ENCODE data around the gene MRO. TPM values are rescaled to one million over a fixed set of nuclear protein-coding genes. Genes with fewer than 3 reads are reported as not detected.
"Not testable (repeated sequence)": the region's sequence is repeated elsewhere in the genome, so short reads cannot be mapped to it uniquely, and the experiment has no call there.

The MRO gene
- total and polyA plus RNA-seq, 11 donors, result 0.19 to 6.9 (median 1.6) TPM

- Histone ChIP-seq H3K9me3 (no peaks in the 10 kb centered on the region), H3K4me3 (no peak overlapping the region), H3K27ac (peak overlapping the region in 1 of 12 donors; percentile 58), H3K27me3 (no peaks in the 10 kb centered on the region), H3K4me1 (peaks cover 0 to 24% (median 3%) of the 10 kb centered on the region in 12 donors), H3K36me3 (no peaks in the 10 kb centered on the region)
- no peak for DNase-seq
- 54 to 73% (median 63%) methylated on average over 2 of the region's 2 CpGs for WGBS, 4 donors
- peak in 1 of 4 donors; percentile 37 for ATAC-seq
- intact Hi-C loops (cut with DNase I), result no loop called here
- no peak for TF ChIP-seq POLR2A (IDR thresholded peaks at IDR 0.05)
- TF ChIP-seq CTCF (IDR thresholded peaks at IDR 0.05), result no peak
Observed at GRCh38 chr18:50836521-50836957, 16.7 kb upstream of the MRO start.

- H3K36me3 ChIP-seq; H3K27ac ChIP-seq; ATAC-seq; intact Hi-C loops (cut with DNase I); DNase-seq; H3K27me3 ChIP-seq; H3K4me3 ChIP-seq; H3K9me3 ChIP-seq: not testable (repeated sequence)
- 89 to 97% (median 94%) methylated on average over 7 of the region's 7 CpGs for WGBS, 4 donors
- H3K4me1 ChIP-seq, result peaks cover 0 to 21% (median 0%) of the 10 kb centered on the region in 12 donors
Observed at GRCh38 chr18:50833496-50833895, 13.7 kb upstream of the MRO start.

- no peaks in the 10 kb centered on the region for H3K9me3 ChIP-seq
- no peak for TF ChIP-seq POLR2A (IDR thresholded peaks at IDR 0.05)
- no peak for TF ChIP-seq CTCF (IDR thresholded peaks at IDR 0.05)
- H3K4me3 ChIP-seq, result no peak overlapping the region
- H3K27ac ChIP-seq, result no peak overlapping the region
- intact Hi-C loops (cut with DNase I), result no loop called here
- ATAC-seq, result no peak
- no peaks in the 10 kb centered on the region for H3K27me3 ChIP-seq
- 88 to 100% (median 95%) methylated on average over 2 of the region's 2 CpGs for WGBS, 4 donors
- peaks cover 0 to 21% (median 0%) of the 10 kb centered on the region in 12 donors for H3K4me1 ChIP-seq
- no peak for DNase-seq
- H3K36me3 ChIP-seq, result no peaks in the 10 kb centered on the region
Observed at GRCh38 chr18:50832754-50833153, 12.9 kb upstream of the MRO start.

GRCh38 chr18:50830544-50830943 lies 10.7 kb upstream of the MRO start:
- ATAC-seq (peak; percentile 31 to 79 (median 66)), DNase-seq (peak in 1 of 5 donors; percentile 20)
- no peaks in the 10 kb centered on the region for H3K36me3 ChIP-seq
- H3K4me3 ChIP-seq, result no peak overlapping the region
- no peak for TF ChIP-seq CTCF (IDR thresholded peaks at IDR 0.05)
- TF ChIP-seq POLR2A (IDR thresholded peaks at IDR 0.05), result no peak
- H3K27ac ChIP-seq, result peak overlapping the region in 2 of 12 donors; percentile 19 to 84
- intact Hi-C loops (cut with DNase I), result no loop called here
- no peaks in the 10 kb centered on the region for H3K27me3 ChIP-seq
- 87 to 93% (median 89%) methylated on average over 5 of the region's 5 CpGs for WGBS, 4 donors
- no peaks in the 10 kb centered on the region for H3K9me3 ChIP-seq
- H3K4me1 ChIP-seq, result peaks cover 0 to 4% (median 0%) of the 10 kb centered on the region in 12 donors

- TF ChIP-seq CTCF (IDR thresholded peaks at IDR 0.05) (no peak), POLR2A (IDR thresholded peaks at IDR 0.05) (no peak)
- intact Hi-C loops (cut with DNase I), result loop anchor here in 2 of 10 donors (10.0 kb wide), 2 partner anchors 215 to 225 kb away; no protein-coding TSS in a partner anchor
- Histone ChIP-seq H3K9me3 (no peaks in the 10 kb centered on the region), H3K4me3 (no peak overlapping the region), H3K27me3 (no peaks in the 10 kb centered on the region), H3K27ac (peak overlapping the region in 1 of 12 donors; percentile 84), H3K4me1 (no peaks in the 10 kb centered on the region), H3K36me3 (no peaks in the 10 kb centered on the region)
- DNase-seq (no peak), ATAC-seq (no peak)
- 82 to 88% (median 84%) methylated on average over 5 of the region's 5 CpGs for WGBS, 4 donors
Observed at GRCh38 chr18:50829644-50830043, 9.8 kb upstream of the MRO start.
